Measurements from ENCODE around the gene ALDH18A1. TPM values are rescaled to one million over a fixed set of nuclear protein-coding genes. Genes with fewer than 3 reads are reported as not detected.

ALDH18A1 gene
- total and polyA plus RNA-seq, 2 of the 8 experiments (the other 6 are each of a cell fraction or from before 2014, with no cell fraction given) = 59.6 to 128 TPM

DNA sequence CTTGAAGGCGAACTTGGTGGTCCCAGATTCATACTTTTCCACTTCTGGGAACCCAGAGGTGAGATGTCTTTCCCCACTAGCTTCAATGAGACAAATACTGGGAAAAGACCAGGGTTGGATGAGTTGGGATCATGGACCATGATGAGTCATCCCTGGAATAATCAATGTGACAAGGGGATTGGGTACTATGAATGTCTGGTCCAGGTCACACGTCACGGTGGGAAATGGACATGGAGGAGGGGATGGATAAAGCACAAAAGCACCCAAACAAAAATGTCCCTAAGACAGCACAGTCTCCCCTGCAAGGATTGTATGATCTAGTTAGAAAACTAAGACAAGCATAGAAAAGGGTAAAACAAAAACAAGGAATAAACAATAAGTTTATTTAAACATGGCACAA lies 83.0 kb downstream of the ALDH18A1 start:
- 82% methylated on average over 3 of the region's 3 CpGs; no CpG with 5 or more reads in 1 of the 2 experiments for WGBS, 2 experiments (ENCODE audit: extremely low coverage in 1 of 2, insufficient coverage in 1 of 2, insufficient read length in 1 of 2, insufficient replicate concordance in 2 of 2, low coverage in 1 of 2, low lambda C conversion rate in 2 of 2, missing lambda C conversion rate in 1 of 2)
- Histone ChIP-seq H3K36me3 (ENCODE audit: control insufficient read depth in 2 of 4, insufficient read depth in 4 of 4, low read length in 3 of 4) (no peaks in the 10 kb centered on the region), H3K18ac (ENCODE audit: extremely low read depth, low read length) (no peak overlapping the region), H3K14ac (ENCODE audit: insufficient read length) (no peak overlapping the region), H3K23ac (ENCODE audit: insufficient read length) (no peak overlapping the region), H3K79me2 (ENCODE audit: control insufficient read depth in 1 of 2, insufficient read depth in 2 of 2, low read length in 2 of 2) (no peaks in the 10 kb centered on the region), H2BK120ac (replicated peaks; ENCODE audit: low read depth, low read length) (no peak overlapping the region), H3K4ac (replicated peaks; ENCODE audit: insufficient read length, low read depth, low read length) (no peak overlapping the region), H2AK5ac (ENCODE audit: low read depth, low read length) (no peak overlapping the region), H2AFZ (ENCODE audit: low read length) (no peak overlapping the region), H2BK12ac (ENCODE audit: low read depth, low read length) (no peak overlapping the region), H3K9me3 (ENCODE audit: insufficient read depth in 2 of 2, low read depth in 1 of 2, low read length in 1 of 2) (no peaks in the 10 kb centered on the region), H4K8ac (ENCODE audit: extremely low read depth, insufficient read depth, low read length) (no peak overlapping the region), H2BK20ac (ENCODE audit: low read length) (no peak overlapping the region), H4K91ac (replicated peaks; ENCODE audit: insufficient read length, low read length) (no peak overlapping the region), H3K4me2 (ENCODE audit: insufficient read depth in 1 of 2, low read depth in 2 of 2, low read length in 2 of 2) (no peak overlapping the region), H4K20me1 (replicated peaks in 1 of 2; ENCODE audit: control insufficient read depth in 1 of 2, insufficient read depth in 2 of 2, low read length in 2 of 2) (no peaks in the 10 kb centered on the region), H3K27me3 (replicated peaks in 1 of 4; ENCODE audit: control insufficient read depth in 3 of 4, extremely low read depth in 1 of 4, insufficient read depth in 3 of 4, low read length in 3 of 4) (no peaks in the 10 kb centered on the region), H4K5ac (ENCODE audit: insufficient read length, low read depth, low read length) (no peak overlapping the region), H3K27ac (ENCODE audit: low read depth, low read length) (no peak overlapping the region), H3K9ac (replicated peaks in 1 of 4; ENCODE audit: extremely low read depth in 1 of 4, low read depth in 3 of 4, low read length in 3 of 4) (no peak overlapping the region), H2BK15ac (ENCODE audit: low read length) (no peak overlapping the region), H3K4me1 (replicated peaks in 1 of 4; ENCODE audit: control insufficient read depth in 3 of 4, insufficient read depth in 4 of 4, low read length in 3 of 4) (no peaks in the 10 kb centered on the region), H2BK5ac (ENCODE audit: low read depth, low read length) (no peak overlapping the region), H3K79me1 (ENCODE audit: low read depth, low read length) (no peaks in the 10 kb centered on the region), H3K4me3 (ENCODE audit: extremely low read depth in 1 of 4, insufficient read depth in 2 of 4, low read depth in 3 of 4, low read length in 4 of 4) (no peak overlapping the region), H3K23me2 (ENCODE audit: low read depth, low read length) (no peaks in the 10 kb centered on the region), H3K56ac (replicated peaks; ENCODE audit: insufficient read length, low read depth, low read length) (no peak overlapping the region)
- ChIA-PET CTCF (ENCODE audit: partially characterized antibody) (no interaction called here), POLR2A (ENCODE audit: partially characterized antibody) (no interaction called here)
- FAIRE-seq = no peak
- no peak for DNase-seq (ENCODE audit: low read depth in 1 of 2, low spot score in 2 of 2)
- TF ChIP-seq NANOG (IDR thresholded peaks at IDR 0.05; ENCODE audit: insufficient read depth, low read depth, low read length, poor library complexity, severe bottlenecking) = no peak
- no peak for TF ChIP-seq CBX5 (IDR thresholded peaks at IDR 0.05; ENCODE audit: low read depth, low read length)
- TF ChIP-seq RBBP5 (IDR thresholded peaks at IDR 0.05; ENCODE audit: borderline replicate concordance, low read depth, low read length) = no peak
- no peak for TF ChIP-seq BCL11A (IDR thresholded peaks at IDR 0.05; ENCODE audit: low read depth in 2 of 2, low read length in 2 of 2)
- TF ChIP-seq POLR2AphosphoS5 (IDR thresholded peaks at IDR 0.05; ENCODE audit: low read depth, low read length) = no peak
- TF ChIP-seq, protein P1, sequence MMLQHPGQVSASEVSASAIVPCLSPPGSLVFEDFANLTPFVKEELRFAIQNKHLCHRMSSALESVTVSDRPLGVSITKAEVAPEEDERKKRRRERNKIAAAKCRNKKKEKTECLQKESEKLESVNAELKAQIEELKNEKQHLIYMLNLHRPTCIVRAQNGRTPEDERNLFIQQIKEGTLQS (IDR thresholded peaks at IDR 0.05; ENCODE audit: insufficient read depth, low read depth, low read length) = no peak
- TF ChIP-seq KDM4A (IDR thresholded peaks at IDR 0.05; ENCODE audit: low read depth, low read length, severe bottlenecking) = no peak
- TF ChIP-seq BACH1 (IDR thresholded peaks at IDR 0.05; ENCODE audit: low read length) = no peak
- no peak for TF ChIP-seq HDAC6 (IDR thresholded peaks at IDR 0.05; ENCODE audit: low read depth, low read length)
- no peak for TF ChIP-seq SIN3A (conservative IDR thresholded peaks at IDR 0.05 in 1 of 2, IDR thresholded peaks at IDR 0.05 in 1 of 2; ENCODE audit: low read depth in 1 of 2, low read length in 2 of 2)
- TF ChIP-seq SAP30 (IDR thresholded peaks at IDR 0.05; ENCODE audit: insufficient read depth, insufficient replicate concordance, low read length) = no peak

Measured in H1 (cell line).